Measurements from ENCODE around the gene APOC3. TPM values are rescaled to one million over a fixed set of nuclear protein-coding genes. Genes with fewer than 3 reads are reported as not detected.

The APOC3 gene
- total RNA-seq, 1 experiment from 2014 or later, result not detected

DNA sequence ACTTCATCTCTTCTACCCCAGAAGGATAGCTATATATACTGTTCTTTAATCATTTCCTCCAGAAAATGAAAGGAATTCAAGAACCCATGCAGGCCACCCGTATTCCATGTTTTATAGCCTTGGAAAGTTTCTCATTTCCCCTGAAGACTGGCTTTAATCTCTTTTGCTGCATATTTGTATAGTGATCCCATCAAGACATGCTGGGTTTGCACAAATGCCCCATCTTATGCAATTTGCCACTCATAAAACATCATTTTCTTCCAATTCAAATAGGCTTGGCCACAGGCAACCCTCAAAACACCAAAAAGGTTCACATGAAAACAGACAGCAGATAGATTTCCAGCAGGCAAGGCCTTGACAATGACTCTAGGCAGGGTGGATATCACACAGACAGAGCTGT lies 36.0 kb downstream of the APOC3 start:
- no peaks in the 10 kb centered on the region for H3K27me3 Mint-ChIP-seq (ENCODE audit: low read depth)
- DNase-seq, result no peak
- Histone ChIP-seq H3K79me2 (ENCODE audit: insufficient read depth, low read length) (no peaks in the 10 kb centered on the region), H3K56ac (ENCODE audit: insufficient read length, low read depth, low read length) (no peak overlapping the region), H2BK12ac (ENCODE audit: insufficient read length, low read depth, low read length) (no peak overlapping the region), H4K20me1 (ENCODE audit: control insufficient read depth, insufficient read depth, insufficient read length) (peaks cover 2% of the 10 kb centered on the region), H2BK120ac (ENCODE audit: low read depth, low read length, poor library complexity, severe bottlenecking) (no peak overlapping the region), H3K23me2 (ENCODE audit: insufficient read length, low read depth, low read length, poor library complexity, severe bottlenecking) (no peaks in the 10 kb centered on the region), H2AK5ac (ENCODE audit: insufficient read length, low read length) (no peak overlapping the region), H3K4me2 (ENCODE audit: insufficient read depth, insufficient read length, low read length) (no peak overlapping the region), H3T11ph (ENCODE audit: low read length) (no peak overlapping the region), H3K4ac (ENCODE audit: low read depth, low read length) (no peak overlapping the region), H4K91ac (ENCODE audit: insufficient read length, low read depth, low read length) (no peak overlapping the region), H3K79me1 (ENCODE audit: insufficient read depth, low read depth, low read length, poor library complexity, severe bottlenecking) (no peaks in the 10 kb centered on the region), H2BK15ac (ENCODE audit: low read depth, low read length) (no peak overlapping the region), H3K27me3 (ENCODE audit: insufficient read depth, low read length) (no peaks in the 10 kb centered on the region), H2BK5ac (ENCODE audit: insufficient read length, low read length) (no peak overlapping the region), H3K27ac (ENCODE audit: insufficient read length, low read depth, low read length) (no peak overlapping the region), H3K18ac (ENCODE audit: insufficient read length, low read depth, low read length) (no peak overlapping the region), H4K8ac (replicated peaks; ENCODE audit: insufficient read length, low read depth, low read length) (no peak overlapping the region), H3K23ac (ENCODE audit: insufficient read length, low read depth, low read length) (no peak overlapping the region), H3K4me1 (ENCODE audit: insufficient read depth, low read length) (no peaks in the 10 kb centered on the region), H3K14ac (ENCODE audit: insufficient read depth, low read length) (no peak overlapping the region), H4K5ac (ENCODE audit: insufficient read length, low read depth, low read length) (no peak overlapping the region), H3K9ac (ENCODE audit: extremely low read depth, insufficient read length, low read length) (no peak overlapping the region), H2BK20ac (ENCODE audit: low read depth, low read length, poor library complexity, severe bottlenecking) (no peak overlapping the region), H3K9me3 (ENCODE audit: control insufficient read depth, low read depth, low read length) (no peaks in the 10 kb centered on the region), H2AFZ (ENCODE audit: low read length) (no peak overlapping the region)
- TF ChIP-seq, protein P1, sequence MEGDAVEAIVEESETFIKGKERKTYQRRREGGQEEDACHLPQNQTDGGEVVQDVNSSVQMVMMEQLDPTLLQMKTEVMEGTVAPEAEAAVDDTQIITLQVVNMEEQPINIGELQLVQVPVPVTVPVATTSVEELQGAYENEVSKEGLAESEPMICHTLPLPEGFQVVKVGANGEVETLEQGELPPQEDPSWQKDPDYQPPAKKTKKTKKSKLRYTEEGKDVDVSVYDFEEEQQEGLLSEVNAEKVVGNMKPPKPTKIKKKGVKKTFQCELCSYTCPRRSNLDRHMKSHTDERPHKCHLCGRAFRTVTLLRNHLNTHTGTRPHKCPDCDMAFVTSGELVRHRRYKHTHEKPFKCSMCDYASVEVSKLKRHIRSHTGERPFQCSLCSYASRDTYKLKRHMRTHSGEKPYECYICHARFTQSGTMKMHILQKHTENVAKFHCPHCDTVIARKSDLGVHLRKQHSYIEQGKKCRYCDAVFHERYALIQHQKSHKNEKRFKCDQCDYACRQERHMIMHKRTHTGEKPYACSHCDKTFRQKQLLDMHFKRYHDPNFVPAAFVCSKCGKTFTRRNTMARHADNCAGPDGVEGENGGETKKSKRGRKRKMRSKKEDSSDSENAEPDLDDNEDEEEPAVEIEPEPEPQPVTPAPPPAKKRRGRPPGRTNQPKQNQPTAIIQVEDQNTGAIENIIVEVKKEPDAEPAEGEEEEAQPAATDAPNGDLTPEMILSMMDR (conservative IDR thresholded peaks at IDR 0.05), result no peak
- H3K36me3 Mint-ChIP-seq (ENCODE audit: insufficient read depth in 1 of 3, low read depth in 3 of 3), result peaks cover 20 to 69% (median 62%) of the 10 kb centered on the region in 3 experiments; a peak in 6 of 7 replicates
- no peak overlapping the region for H3K4me3 Mint-ChIP-seq
- H3K27ac Mint-ChIP-seq, result no peak overlapping the region
- H3K9me3 Mint-ChIP-seq, result no peaks in the 10 kb centered on the region
- no peaks in the 10 kb centered on the region for H3K4me1 Mint-ChIP-seq
- no CpG with 5 or more reads among the region's 1 CpG for WGBS (ENCODE audit: extremely low coverage, insufficient read length, low lambda C conversion rate)
